HG02943 (cell line): ENCODE results near the gene SLC34A3.
A peak's percentile ranks its signal among the peaks of the same experiment; 100 is the strongest.

Source experiments
- ATAC-seq: cut with Tn5 transposase; IDR thresholded peaks from one replicate; pipeline ENCODE4 v1.9.1; 2021; ENCODE audit warnings: mild to moderate bottlenecking, low read depth, moderate library complexity; ENCODE audit not compliant: unreplicated experiment

Gene SLC34A3

GRCh38 chr9:137217276-137218211, 13.2 kb upstream of the SLC34A3 start:
- no peak for ATAC-seq

GRCh38 chr9:137218212-137218753, 12.4 kb upstream of the SLC34A3 start:
- no peak for ATAC-seq

- ATAC-seq = no peak
These were observed 11.9 kb upstream of the SLC34A3 start for GRCh38 chr9:137218754-137219271.

GRCh38 chr9:137219757-137220316, 10.9 kb upstream of the SLC34A3 start:
- ATAC-seq = no peak

GRCh38 chr9:137220317-137221094, 10.2 kb upstream of the SLC34A3 start:
- ATAC-seq = no peak

GRCh38 chr9:137221095-137221505, 9.6 kb upstream of the SLC34A3 start:
- ATAC-seq = no peak

DNA sequence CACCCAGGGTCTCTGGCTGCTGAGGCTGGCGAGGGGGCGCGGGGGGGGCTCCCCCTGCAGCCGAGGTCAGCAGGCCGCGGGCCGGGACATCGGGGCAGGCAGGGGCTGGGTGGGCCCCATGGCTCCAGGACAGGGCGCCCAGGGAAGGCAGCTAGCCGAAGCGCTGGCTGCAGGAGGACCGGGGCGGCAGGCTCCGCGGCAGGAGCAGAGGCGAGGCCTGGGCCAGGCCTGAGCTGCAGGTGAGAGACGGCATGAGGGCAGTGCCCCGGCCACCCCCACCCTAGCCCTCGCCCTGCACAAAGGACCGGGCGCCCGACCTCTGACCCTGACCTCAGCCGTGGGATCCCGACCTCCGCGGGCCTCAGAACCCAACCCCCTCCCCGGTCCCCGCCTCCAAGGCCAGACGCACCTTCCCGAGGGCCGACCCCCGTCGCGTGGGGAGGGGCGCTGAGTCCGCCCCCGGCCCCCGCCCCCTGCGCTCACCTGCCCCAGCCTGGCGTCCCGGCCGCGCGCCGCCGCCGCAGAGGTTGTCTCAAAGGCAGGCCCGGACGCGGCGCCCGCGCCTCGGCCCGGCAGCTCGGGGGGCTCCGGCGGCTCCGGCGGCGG, 9.1 kb upstream of the SLC34A3 start:
- no peak for ATAC-seq

DNA sequence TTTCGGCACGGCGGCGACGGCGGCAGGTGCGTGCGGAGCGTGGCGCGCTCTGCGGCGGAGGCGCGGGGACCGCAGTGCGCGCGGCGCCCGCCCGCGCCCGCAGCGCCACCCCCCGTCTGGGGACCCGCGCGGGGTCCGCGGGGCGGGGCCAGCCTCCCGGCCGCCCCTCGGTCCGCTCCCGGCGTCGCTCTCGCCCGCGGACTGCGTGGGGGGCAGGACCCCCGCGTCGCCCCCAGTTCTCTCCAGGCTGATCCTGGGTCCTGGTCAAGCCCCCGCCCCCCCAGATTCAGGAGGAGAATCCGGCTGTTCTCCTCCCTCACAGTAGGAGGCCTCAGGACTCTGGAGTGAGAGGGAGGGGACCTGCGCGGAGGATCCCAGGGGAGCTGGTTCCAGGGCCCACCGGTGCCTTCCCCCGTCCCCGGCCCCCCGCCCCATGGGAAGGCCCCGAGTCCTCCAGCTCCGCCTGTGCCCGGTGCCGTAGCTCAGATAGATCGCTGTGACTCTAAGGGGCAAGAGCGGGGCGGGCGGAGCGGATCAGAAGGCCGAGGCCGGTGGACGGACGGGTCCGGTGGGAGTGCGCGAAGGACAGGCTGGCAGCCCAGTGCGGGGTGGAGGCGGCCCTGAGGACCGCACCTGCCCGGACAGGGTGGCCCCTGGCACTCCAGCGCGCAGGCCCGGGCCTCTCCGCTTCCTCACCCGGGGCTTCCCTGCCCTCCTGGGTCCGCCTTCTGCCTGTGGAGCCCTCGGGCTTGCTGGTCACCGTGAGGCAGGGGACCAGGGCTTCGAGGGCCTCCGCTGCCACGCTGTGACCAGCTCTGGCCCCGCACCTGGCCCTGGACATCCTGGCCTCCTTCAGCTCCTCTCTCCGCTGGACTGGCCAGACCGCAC, 8.3 kb upstream of the SLC34A3 start, which contains the start of gene RNF208:
RNF208 (minus strand) TSS at position 51 of the 888 bp plus-strand sequence. CDS start 1,028 bp downstream, outside the sequence.
- ATAC-seq = peak; percentile 2

DNA sequence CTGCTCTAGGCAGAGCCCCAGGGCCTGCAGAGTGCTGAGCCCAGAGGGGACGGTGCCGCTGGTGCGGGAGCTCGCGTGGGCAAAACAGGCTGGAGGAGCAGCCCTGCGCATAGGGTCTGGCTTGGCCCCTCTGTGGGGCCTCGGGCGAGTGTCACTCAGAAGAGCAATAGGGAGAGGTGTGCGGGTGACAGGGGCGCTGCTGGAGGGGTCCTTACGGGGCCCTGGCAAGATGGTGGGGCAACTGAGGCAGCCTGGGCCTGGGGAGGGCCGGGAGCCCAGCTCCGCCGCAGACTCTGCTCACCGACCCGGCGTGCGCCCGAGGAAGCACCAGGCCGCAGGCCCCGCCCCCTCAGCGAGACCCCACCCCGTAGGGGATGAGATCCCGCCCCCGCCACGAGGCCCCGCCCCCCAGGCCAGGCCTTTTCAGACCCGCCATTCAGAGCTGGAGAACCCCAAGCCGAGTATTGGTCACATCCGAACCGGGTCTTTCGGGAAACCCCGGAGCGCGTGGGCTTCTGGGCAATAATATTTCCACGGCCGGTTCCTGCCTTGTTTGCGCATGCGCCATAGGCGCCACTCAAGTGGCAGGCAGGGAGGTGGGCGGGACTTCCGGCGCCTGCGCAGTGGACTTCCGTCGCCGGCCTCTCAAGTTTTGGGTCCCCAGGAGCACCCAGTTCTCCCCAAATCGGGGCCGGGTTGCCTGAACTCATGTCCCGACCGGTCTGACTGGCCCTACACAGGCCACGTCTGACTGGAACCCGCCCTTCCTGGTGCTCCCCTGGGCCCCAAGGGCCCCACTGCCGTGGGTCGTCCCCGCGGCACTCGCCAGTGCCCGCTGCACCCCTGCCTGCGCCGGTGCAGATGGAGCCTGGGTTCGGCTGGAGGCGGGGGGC, 7.4 kb upstream of the SLC34A3 start:
- ATAC-seq = peak; percentile 57

DNA sequence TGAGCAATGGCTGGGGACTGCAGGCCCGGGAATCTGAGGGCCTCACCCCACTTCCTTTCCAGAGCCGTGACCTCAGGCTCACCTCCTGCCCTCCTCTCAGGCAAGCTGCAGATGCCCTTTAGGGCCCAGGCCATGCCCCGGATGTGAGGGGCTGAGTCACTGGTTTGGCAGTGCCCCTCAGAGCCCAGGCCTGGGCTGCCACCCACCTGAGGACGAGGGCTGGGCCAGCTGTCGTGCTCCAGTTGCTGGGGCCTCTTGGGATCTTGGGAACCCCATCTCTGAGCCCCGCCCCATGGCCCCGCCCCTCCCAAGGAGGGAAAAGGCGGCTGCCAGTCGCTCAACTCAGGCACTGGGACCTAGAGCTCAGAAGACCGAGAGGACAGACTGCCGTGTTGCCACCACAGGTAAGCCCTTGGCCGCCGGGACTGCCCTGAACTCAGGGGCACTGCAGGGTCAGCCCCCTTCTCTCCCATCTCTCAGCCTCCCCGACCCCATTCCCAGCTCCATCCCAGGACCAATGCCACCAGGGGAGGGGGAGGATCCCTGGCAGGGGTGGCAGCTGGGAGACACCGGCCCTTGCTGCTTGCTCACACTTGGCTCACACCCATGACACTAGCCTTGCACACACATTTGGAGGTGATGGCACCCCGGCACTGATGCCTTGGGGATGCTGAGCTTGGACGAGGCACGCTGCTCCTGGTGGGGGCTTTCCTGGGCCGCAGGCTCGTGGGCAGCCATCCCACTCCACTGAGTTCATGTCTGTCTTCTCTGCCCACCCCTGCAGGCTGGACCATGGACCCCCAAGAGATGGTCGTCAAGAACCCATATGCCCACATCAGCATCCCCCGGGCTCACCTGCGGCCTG, 5.6 kb upstream of the SLC34A3 start, which contains the start of gene CYSRT1:
CYSRT1 (plus strand) TSS at position 345 of the 865 bp plus-strand sequence; CDS start at position 793, 448 bp downstream.
- no peak for ATAC-seq

DNA sequence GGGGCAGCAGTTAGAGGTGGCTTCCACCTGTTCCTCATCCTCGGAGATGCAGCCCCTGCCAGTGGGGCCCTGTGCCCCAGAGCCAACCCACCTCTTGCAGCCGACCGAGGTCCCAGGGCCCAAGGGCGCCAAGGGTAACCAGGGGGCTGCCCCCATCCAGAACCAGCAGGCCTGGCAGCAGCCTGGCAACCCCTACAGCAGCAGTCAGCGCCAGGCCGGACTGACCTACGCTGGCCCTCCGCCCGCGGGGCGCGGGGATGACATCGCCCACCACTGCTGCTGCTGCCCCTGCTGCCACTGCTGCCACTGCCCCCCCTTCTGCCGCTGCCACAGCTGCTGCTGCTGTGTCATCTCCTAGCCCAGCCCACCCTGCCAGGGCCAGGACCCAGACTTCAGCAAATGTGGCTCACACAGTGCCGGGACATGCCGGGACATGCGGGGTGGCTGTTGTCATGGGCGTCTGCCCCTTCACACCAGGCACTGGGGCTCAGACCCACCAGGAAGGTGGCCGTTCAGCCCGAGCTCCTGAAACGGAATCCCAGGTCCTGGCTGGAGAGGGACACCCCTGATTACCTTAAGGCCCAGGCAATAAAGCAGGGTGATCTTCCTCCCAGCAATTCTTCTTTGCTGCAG, 4.9 kb upstream of the SLC34A3 start:
- ATAC-seq = no peak

GRCh38 chr9:137226338-137227053, 4.2 kb upstream of the SLC34A3 start:
- ATAC-seq = no peak

DNA sequence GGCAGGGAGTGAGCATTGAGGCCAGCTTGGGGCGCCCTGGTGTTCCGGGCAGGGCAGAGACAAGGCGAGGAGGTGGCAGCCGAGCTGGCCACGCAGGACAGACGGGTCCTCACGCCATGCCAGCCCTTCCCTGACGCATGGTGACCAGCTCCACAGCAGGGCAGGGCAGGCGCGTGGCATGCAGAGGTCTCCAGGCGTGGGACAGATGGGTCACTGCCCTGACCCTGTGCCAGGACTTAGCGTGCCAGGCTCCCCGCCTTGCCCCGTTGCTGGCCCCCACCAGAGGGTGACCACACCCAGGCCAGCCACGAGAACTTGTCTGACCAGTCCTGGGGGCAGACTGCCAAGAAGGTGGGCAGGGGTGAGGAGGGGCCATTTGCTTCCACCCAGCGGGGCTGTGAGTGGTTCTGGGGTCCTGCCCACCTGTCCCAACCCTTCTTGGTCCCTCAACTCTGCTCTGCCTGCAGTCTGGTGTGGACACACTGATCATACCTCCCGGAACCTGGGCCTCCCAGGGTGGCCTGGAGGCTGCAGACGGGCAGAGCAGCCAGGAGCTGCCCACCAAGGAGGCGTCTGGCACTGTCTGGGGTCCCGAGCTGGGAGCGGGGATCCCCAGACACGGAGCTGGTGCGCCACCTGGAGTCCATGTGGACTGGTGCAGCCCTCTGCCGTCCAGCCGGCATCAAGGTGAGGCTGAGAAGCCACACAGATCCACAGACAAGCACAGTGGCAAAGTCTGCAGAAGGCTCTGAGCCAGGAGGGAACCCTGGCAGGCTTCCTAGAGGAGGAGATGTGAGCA, 3.4 kb upstream of the SLC34A3 start, which contains the start of gene RNF224:
RNF224 (plus strand) TSS at position 449 of the 799 bp plus-strand sequence. CDS start 834 bp downstream, outside the sequence.
- ATAC-seq = no peak

- ATAC-seq = no peak
These were observed 2.7 kb upstream of the SLC34A3 start for GRCh38 chr9:137227853-137228505.
